ENCODE measurements around the gene RTL1. TPM values are rescaled to one million over a fixed set of nuclear protein-coding genes. Genes with fewer than 3 reads are reported as not detected.

RTL1 gene
- total RNA-seq, 1 experiment from 2014 or later: not detected

GRCh38 chr14:100867631-100868315 lies 35.7 kb downstream of the RTL1 start:
- Histone ChIP-seq H3K4me3 (ENCODE audit: low read length) (no peak overlapping the region), H3K9me2 (replicated peaks; ENCODE audit: low read length) (no peaks in the 10 kb centered on the region), H3K4me2 (ENCODE audit: low read length) (no peak overlapping the region), H3K36me3 (ENCODE audit: low read depth, low read length) (no peaks in the 10 kb centered on the region), H3K9ac (ENCODE audit: low read length) (no peak overlapping the region), H3K79me2 (ENCODE audit: low read length) (no peaks in the 10 kb centered on the region), H2AFZ (ENCODE audit: low read length) (no peak overlapping the region), H4K20me1 (ENCODE audit: low read length) (no peaks in the 10 kb centered on the region), H3K9me3 (ENCODE audit: low read length) (no peaks in the 10 kb centered on the region), H3F3A (ENCODE audit: low read length, unreplicated experiment) (no peaks in the 10 kb centered on the region), H3K4me1 (ENCODE audit: insufficient read depth, low read length) (no peaks in the 10 kb centered on the region), H3K27ac (ENCODE audit: low read length) (no peak overlapping the region), H3K27me3 (ENCODE audit: low read length) (peaks cover 3% of the 10 kb centered on the region; the same call in 1 of the 2 replicates)
- intact Hi-C loops (cut with micrococcal nuclease): no loop called here
- CTCF ChIA-PET: interaction anchor here (0.6 kb wide), 1 partner anchor 609 kb away, joined by 3 read pairs; no protein-coding TSS in a partner anchor
- DNase-seq: no peak
- no TSS peak for BruUV-seq (replicated peaks)
- POLR2A ChIA-PET (ENCODE audit: unreplicated experiment): interaction anchor here (0.6 kb wide), 1 partner anchor 511 kb away, joined by 4 read pairs; no protein-coding TSS in a partner anchor
- ATAC-seq: no peak
- TF ChIP-seq CTCF (conservative IDR thresholded peaks at IDR 0.05; ENCODE audit: low read depth, low read length) (no peak), EZH2phosphoT487 (IDR thresholded peaks at IDR 0.05; ENCODE audit: borderline replicate concordance, low read length) (no peak), EZH2 (IDR thresholded peaks at IDR 0.05; ENCODE audit: low read length, unreplicated experiment) (no peak)

DNA sequence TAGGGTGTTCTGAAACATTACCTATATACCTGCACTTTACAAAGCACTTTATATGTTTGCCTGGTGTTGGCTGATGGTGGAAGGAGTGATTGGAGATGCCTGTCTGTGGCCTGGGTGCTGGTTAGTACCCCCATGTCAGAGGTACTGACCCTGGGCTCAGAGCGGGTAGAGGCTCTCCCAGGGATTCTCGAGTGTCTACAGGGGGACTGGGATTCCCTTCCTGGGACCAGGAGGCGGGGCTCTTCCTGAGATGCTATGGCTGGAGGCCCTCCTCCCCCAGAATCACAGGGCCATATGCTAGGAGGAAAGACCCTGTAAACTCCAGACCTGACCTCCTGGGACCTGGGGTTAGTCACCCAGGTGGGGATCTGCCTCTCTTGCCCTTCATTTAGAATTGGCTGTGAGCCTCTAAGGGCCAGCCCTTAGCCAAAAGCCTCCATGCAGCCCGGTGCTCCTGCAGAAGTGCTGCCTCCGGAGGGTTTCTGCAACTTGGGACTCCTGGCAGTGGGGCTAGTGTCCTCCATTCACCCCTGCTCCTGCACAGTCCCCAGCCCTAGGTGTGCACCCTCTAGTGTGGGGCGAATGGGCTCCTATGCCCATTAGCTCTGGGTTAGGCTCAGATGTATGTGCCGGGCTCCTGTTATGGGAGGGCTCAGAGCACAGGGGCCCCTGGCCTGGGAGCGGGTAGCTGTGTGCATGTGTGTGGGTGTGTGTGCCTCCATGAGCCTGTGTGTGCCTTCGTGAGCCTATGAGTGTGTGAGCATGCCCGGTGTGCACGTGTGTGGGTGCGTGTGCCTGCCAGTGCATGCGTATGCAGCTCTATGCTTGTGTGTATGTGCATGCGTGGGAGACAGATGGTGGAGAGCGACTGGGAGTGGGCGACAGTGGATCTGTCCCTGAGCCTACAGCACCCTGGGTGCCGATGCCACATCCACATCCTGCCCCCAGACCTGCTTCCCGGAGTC lies 36.6 kb downstream of the RTL1 start:
- POLR2A ChIA-PET (ENCODE audit: unreplicated experiment): no interaction called here
- CTCF ChIA-PET: interaction anchor here (0.6 kb wide), 1 partner anchor 610 kb away, joined by 3 read pairs; no protein-coding TSS in a partner anchor

More for the DNA sequence above, 36.6 kb downstream of the RTL1 start:
- intact Hi-C loops (cut with micrococcal nuclease): no loop called here
- Histone ChIP-seq H3K9me2 (replicated peaks; ENCODE audit: low read length) (no peaks in the 10 kb centered on the region), H3K36me3 (ENCODE audit: low read depth, low read length) (no peaks in the 10 kb centered on the region), H4K20me1 (ENCODE audit: low read length) (no peaks in the 10 kb centered on the region), H3K27ac (ENCODE audit: low read length) (no peak overlapping the region), H3K27me3 (ENCODE audit: low read length) (peaks cover 3% of the 10 kb centered on the region; the same call in 1 of the 2 replicates), H3K9me3 (ENCODE audit: low read length) (no peaks in the 10 kb centered on the region), H3K79me2 (ENCODE audit: low read length) (no peaks in the 10 kb centered on the region), H3K4me3 (ENCODE audit: low read length) (no peak overlapping the region), H3K4me2 (ENCODE audit: low read length) (no peak overlapping the region), H3F3A (ENCODE audit: low read length, unreplicated experiment) (no peaks in the 10 kb centered on the region), H3K9ac (ENCODE audit: low read length) (no peak overlapping the region), H3K4me1 (ENCODE audit: insufficient read depth, low read length) (no peaks in the 10 kb centered on the region), H2AFZ (ENCODE audit: low read length) (no peak overlapping the region)
- TF ChIP-seq CTCF (conservative IDR thresholded peaks at IDR 0.05; ENCODE audit: low read depth, low read length): no peak
- TF ChIP-seq EZH2phosphoT487 (IDR thresholded peaks at IDR 0.05; ENCODE audit: borderline replicate concordance, low read length): no peak
- TF ChIP-seq EZH2 (IDR thresholded peaks at IDR 0.05; ENCODE audit: low read length, unreplicated experiment): no peak
- DNase-seq (no peak), ATAC-seq (no peak)
- no TSS peak for BruUV-seq (replicated peaks)

Data from PC-3 (cell line).